DND-41 (cell line): ENCODE data around the gene LCTL.
"Not testable (repeated sequence)": the region's sequence is repeated elsewhere in the genome, so short reads cannot be mapped to it uniquely, and the experiment has no call there.

ENCODE experiments used
- ATAC-seq: fragments of 200-7000 bp; cut with Tn5 transposase; 3 replicates; pipeline ENCODE4 v1.9.1; 2021; ENCODE audit warnings: low read depth; ENCODE audit not compliant: insufficient read depth
- DNase-seq: peaks from one replicate; pipeline ENCODE4 v3.0.0-alpha.2; 2020
- H2AFZ ChIP-seq: 2 replicates; pipeline ENCODE4 v1.6.0; 2012; ENCODE audit warnings: low read depth, low read length
- H3K27ac ChIP-seq: 2 replicates; pipeline ENCODE4 v1.5.1; 2012; ENCODE audit warnings: low read length, inconsistent platforms
- H3K27me3 ChIP-seq: fragments of 200-600 bp; sonication (generic); 2 replicates; pipeline ENCODE4 v1.6.0; 2012; ENCODE audit warnings: low read length, mild to moderate bottlenecking, inconsistent platforms; ENCODE audit not compliant: insufficient read depth, poor library complexity
- H3K36me3 ChIP-seq: 2 replicates; pipeline ENCODE4 v1.5.1; 2012; ENCODE audit warnings: low read length, inconsistent platforms; ENCODE audit not compliant: insufficient read depth
- H3K4me1 ChIP-seq: 2 replicates; pipeline ENCODE4 v1.5.1; 2012; ENCODE audit warnings: mild to moderate bottlenecking, low read length; ENCODE audit not compliant: insufficient read depth
- H3K4me2 ChIP-seq: 2 replicates; pipeline ENCODE4 v1.6.0; 2012; ENCODE audit warnings: mild to moderate bottlenecking, moderate library complexity, low read length, inconsistent platforms; ENCODE audit not compliant: insufficient read depth
- H3K4me3 ChIP-seq, 2 experiments: fragments of 200-600 bp in 1 of 2; shearing (Covaris generic) in 1 of 2; 2 replicates each; pipeline ENCODE4 v1.5.1; 2012 to 2016; ENCODE audit warnings: inconsistent platforms in 2 of 2, low read length in 2 of 2, mild to moderate bottlenecking in 2 of 2, low read depth in 1 of 2, moderate library complexity in 1 of 2
- H3K79me2 ChIP-seq: 2 replicates; pipeline ENCODE4 v1.6.0; 2012; ENCODE audit warnings: low read length, inconsistent platforms; ENCODE audit not compliant: insufficient read depth
- H3K9ac ChIP-seq: 2 replicates; pipeline ENCODE4 v1.6.0; 2012; ENCODE audit warnings: low read depth, mild to moderate bottlenecking, inconsistent platforms, low read length, moderate library complexity
- H3K9me3 ChIP-seq: 2 replicates; pipeline ENCODE4 v1.5.1; 2012; ENCODE audit warnings: low read length, moderate library complexity, mild to moderate bottlenecking, inconsistent platforms; ENCODE audit not compliant: insufficient read depth, severe bottlenecking
- H4K20me1 ChIP-seq: 2 replicates; pipeline ENCODE4 v1.6.0; 2012; ENCODE audit warnings: low read length; ENCODE audit not compliant: insufficient read depth
- EZH2 ChIP-seq: IDR thresholded peaks from 3 replicates; pipeline ENCODE4 v1.6.1; 2012; ENCODE audit warnings: borderline replicate concordance, low read depth, mild to moderate bottlenecking, moderate library complexity, low read length, inconsistent platforms; ENCODE audit not compliant: severe bottlenecking
- TF ChIP-seq, protein P1 (sequence below): IDR thresholded peaks from 2 replicates; pipeline ENCODE4 v1.5.1; 2012; ENCODE audit warnings: borderline replicate concordance, low read length, moderate library complexity, mild to moderate bottlenecking; ENCODE audit not compliant: poor library complexity, severe bottlenecking; ENCODE audit errors: extremely low read depth

LCTL gene

DNA sequence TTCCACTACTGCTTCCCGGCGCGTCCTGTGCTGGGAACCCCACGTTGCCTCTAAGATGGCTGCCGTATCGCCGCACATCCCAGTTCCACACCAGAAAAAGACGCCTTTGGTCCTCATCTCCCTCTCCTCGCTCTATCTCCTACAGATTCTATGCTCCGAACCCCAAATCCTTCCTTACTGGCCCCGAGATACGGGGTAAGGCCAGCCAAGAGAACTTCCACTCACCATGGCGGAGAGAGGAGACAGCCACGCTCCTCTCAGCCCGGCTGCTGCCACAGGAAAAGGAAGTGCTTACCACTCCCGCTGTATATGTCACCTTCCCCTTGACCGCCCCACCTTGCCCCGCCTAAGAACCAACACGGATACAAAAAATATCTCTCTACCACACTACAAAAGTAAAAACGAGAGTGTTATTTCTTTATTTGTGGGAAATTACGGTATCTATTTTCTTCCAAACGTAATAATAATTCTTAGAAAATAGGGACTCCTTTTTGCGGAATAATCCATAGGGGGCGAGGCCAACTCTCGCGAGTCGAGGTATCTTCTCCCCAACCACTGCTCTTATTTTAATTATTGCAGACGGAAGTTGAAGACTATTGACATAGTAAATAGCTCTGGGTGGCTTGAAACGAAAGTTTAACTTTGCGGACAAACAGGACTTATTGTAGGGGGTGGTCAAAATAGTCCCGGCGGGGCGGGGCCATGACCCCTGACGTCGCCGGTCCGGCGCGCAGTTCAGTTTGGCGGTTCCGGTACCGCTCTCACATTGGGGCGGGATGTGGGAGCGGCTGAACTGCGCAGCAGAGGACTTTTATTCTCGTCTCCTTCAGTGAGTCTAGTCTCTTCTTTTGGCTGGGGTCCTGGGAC, 61.0 kb downstream of the LCTL start, which contains the start of the genes RPL4 and ZWILCH:
Gene RPL4, minus strand, starts transcription at position 293 of the 867 bp plus-strand sequence. Its CDS starts 65 bp downstream, at position 228.
Gene ZWILCH, plus strand, starts transcription at position 764 of the 867 bp plus-strand sequence. Its CDS starts 13 bp downstream, at position 777.
- peak within 1 kb of the TSS; percentile 71 for H3K4me2 ChIP-seq
- peak within 1 kb of the TSS; percentile 86 for H2AFZ ChIP-seq
- ATAC-seq = peak; percentile 89
- TF ChIP-seq, protein P1, sequence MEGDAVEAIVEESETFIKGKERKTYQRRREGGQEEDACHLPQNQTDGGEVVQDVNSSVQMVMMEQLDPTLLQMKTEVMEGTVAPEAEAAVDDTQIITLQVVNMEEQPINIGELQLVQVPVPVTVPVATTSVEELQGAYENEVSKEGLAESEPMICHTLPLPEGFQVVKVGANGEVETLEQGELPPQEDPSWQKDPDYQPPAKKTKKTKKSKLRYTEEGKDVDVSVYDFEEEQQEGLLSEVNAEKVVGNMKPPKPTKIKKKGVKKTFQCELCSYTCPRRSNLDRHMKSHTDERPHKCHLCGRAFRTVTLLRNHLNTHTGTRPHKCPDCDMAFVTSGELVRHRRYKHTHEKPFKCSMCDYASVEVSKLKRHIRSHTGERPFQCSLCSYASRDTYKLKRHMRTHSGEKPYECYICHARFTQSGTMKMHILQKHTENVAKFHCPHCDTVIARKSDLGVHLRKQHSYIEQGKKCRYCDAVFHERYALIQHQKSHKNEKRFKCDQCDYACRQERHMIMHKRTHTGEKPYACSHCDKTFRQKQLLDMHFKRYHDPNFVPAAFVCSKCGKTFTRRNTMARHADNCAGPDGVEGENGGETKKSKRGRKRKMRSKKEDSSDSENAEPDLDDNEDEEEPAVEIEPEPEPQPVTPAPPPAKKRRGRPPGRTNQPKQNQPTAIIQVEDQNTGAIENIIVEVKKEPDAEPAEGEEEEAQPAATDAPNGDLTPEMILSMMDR = no peak
- TF ChIP-seq EZH2 = no peak
- no peaks in the 10 kb centered on the region for H3K27me3 ChIP-seq
- DNase-seq = peak; percentile 80
- H3K27ac ChIP-seq = peak within 1 kb of the TSS; percentile 95
- peaks cover 44% of the 10 kb centered on the region for H3K4me1 ChIP-seq
- peaks cover 20% of the 10 kb centered on the region for H4K20me1 ChIP-seq
- peak within 1 kb of the TSS; percentile 76 for H3K9ac ChIP-seq
- H3K36me3 ChIP-seq = peaks cover 47% of the 10 kb centered on the region
- H3K79me2 ChIP-seq = peaks cover 83% of the 10 kb centered on the region
- no peaks in the 10 kb centered on the region for H3K9me3 ChIP-seq
- peak within 1 kb of the TSS; percentile 80 to 83 for H3K4me3 ChIP-seq

DNA sequence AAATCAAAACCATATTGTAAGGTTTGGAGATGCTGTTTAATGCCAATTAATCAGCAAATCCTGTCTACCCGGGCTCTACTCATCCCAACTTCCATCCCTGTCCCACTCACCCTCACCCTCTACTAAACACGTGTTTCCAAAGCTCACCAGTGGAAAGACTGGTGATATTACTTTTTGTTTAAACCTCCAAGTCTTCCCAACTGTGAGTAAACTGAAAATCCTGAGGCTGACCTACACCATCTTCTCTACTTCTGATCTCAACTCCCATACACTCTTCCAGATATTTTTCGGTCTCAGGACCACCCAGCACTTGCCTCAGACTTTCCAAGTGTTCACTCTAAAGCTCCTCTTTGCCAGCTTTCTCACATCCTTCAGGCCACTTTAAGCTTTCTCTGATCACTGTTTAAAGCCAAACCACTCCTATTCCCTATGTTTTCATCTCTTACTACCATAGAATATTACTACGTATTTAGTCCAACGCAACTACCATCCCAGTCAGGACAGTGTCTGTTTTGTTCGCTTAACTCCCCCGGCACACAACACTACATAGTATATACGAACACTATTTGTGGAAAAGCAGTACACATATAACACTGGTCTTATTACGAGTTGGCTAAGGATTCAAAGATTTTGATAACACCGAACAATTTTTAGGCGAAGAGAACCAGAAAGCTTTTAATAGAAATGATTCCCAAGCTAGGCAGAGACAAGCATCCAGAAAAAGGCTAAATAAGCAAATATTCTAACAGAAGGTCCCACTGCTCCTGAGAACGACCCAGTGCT, 61.8 kb downstream of the LCTL start:
- Histone ChIP-seq H3K27ac (peak overlapping the region; percentile 95), H3K36me3 (peaks cover 53% of the 10 kb centered on the region), H3K9me3 (no peaks in the 10 kb centered on the region), H3K27me3 (no peaks in the 10 kb centered on the region), H4K20me1 (peaks cover 20% of the 10 kb centered on the region), H3K4me2 (peak overlapping the region; percentile 71), H3K9ac (peak overlapping the region; percentile 76), H3K4me1 (peaks cover 44% of the 10 kb centered on the region), H3K79me2 (peaks cover 82% of the 10 kb centered on the region), H3K4me3 (peak overlapping the region; percentile 80 to 83), H2AFZ (peak overlapping the region; percentile 86)
- DNase-seq (no peak), ATAC-seq (no peak)
- no peak for TF ChIP-seq EZH2
- TF ChIP-seq, protein P1 = no peak

DNA sequence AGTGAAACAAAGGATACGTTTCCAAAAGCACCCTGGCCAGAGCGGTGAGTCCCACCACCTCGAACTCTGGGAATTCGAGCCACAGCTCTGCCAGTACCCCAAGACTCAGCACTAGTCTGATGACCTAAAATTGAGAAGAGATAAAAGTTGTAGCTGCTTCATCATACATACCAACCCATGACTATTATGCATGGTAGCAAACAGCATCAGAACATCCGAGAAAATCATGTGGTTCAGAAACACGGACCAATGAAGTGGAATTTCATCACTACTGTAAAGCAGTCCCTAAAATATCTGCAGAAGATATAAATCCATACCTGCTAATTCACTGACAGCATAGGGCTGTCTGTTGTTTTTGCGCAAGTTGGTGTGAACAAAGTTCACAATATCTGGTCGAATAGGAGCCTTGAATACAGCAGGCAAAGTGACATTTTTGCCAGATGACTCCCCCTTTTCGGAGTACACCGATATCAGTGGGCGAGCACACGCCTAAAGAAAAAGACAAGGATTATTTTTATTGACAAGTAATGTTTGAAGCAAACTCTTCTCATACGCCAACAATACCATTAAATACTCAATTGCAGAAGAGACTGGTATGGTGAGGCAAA, 62.7 kb downstream of the LCTL start:
- peak overlapping the region; percentile 76 for H3K9ac ChIP-seq
- peaks cover 40% of the 10 kb centered on the region for H3K4me1 ChIP-seq
- H2AFZ ChIP-seq, H3K9me3 ChIP-seq, ATAC-seq, DNase-seq, H3K27me3 ChIP-seq: not testable (repeated sequence)
- H3K79me2 ChIP-seq = peaks cover 75% of the 10 kb centered on the region
- H3K4me2 ChIP-seq = peak overlapping the region; percentile 71
- H3K27ac ChIP-seq = peak overlapping the region; percentile 24; the same call in 1 of the 2 replicates
- H3K36me3 ChIP-seq = peaks cover 61% of the 10 kb centered on the region
- peaks cover 20% of the 10 kb centered on the region for H4K20me1 ChIP-seq
- peak overlapping the region; percentile 80 to 83; a peak in 3 of 4 replicates for H3K4me3 ChIP-seq
